ENCODE measurements around the gene GAGE12E.
"Not testable (repeated sequence)": the region's sequence is repeated elsewhere in the genome, so short reads cannot be mapped to it uniquely, and the experiment has no call there.

DNA sequence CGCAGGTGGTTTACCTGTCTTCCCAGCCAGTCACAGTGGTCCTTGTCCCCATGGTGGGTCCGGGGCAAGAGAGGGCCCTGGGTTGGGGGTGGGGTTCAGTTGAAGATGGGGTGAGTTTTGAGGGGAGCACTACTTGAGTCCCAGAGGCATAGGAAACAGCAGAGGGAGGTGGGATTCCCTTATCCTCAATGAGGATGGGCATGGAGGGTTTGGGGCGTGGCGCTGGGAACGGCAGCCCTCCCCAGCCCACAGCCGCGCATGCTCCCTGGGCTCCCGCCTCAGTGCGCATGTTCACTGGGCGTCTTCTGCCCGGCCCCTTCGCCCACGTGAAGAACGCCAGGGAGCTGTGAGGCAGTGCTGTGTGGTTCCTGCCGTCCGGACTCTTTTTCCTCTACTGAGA is 19.0 kb downstream of the GAGE12E start, which contains the start of gene GAGE12G:
- not testable (repeated sequence) for TF ChIP-seq CTCF (IDR thresholded peaks at IDR 0.05; ENCODE audit: borderline replicate concordance, extremely low read depth, low read length, poor library complexity, severe bottlenecking); EZH2 (IDR thresholded peaks at IDR 0.05; ENCODE audit: borderline replicate concordance, low read depth, low read length, severe bottlenecking)
